SU-DHL-6 (cell line): Measurements from ENCODE around the gene OR10H4.
"Not testable (repeated sequence)": the region's sequence is repeated elsewhere in the genome, so short reads cannot be mapped to it uniquely, and the experiment has no call there.

Experiments used
- H2AFZ ChIP-seq: fragments of 200-600 bp; sonication (generic); 2 replicates; pipeline ENCODE4 v1.6.1; 2014; ENCODE audit warnings: low read depth, mild to moderate bottlenecking, moderate library complexity, mixed read lengths, antibody characterized with exemption, low read length; ENCODE audit not compliant: severe bottlenecking
- H3F3A ChIP-seq: fragments of 200-600 bp; shearing (Covaris generic); 2 replicates; pipeline ENCODE4 v1.6.0; 2016; ENCODE audit warnings: antibody characterized with exemption, mild to moderate bottlenecking; ENCODE audit not compliant: insufficient read depth
- H3K27ac ChIP-seq: fragments of 200-600 bp; sonication (generic); 2 replicates; pipeline ENCODE4 v1.5.1; 2016; ENCODE audit warnings: low read depth, mild to moderate bottlenecking, low read length, moderate library complexity, mixed read lengths
- H3K27me3 ChIP-seq: fragments of 200-600 bp; sonication (generic), shearing (Covaris generic); 2 replicates; pipeline ENCODE4 v1.6.0; 2014; ENCODE audit warnings: mild to moderate bottlenecking, low read length
- H3K36me3 ChIP-seq: fragments of 200-600 bp; sonication (generic); 2 replicates; pipeline ENCODE4 v1.6.1; 2014; ENCODE audit warnings: mild to moderate bottlenecking, low read length, mixed read lengths
- H3K4me2 ChIP-seq: fragments of 300-600, 200-600 bp; shearing (Covaris generic), sonication (generic); 2 replicates; pipeline ENCODE4 v1.6.0; 2014; ENCODE audit warnings: low read length, low read depth, mild to moderate bottlenecking; ENCODE audit not compliant: poor library complexity, severe bottlenecking
- H3K4me3 ChIP-seq: fragments of 200-600 bp; sonication (generic); 2 replicates; pipeline ENCODE4 v1.5.1; 2014; ENCODE audit warnings: antibody characterized with exemption, low read length, mild to moderate bottlenecking, mixed read lengths; ENCODE audit not compliant: insufficient read depth, poor library complexity, severe bottlenecking
- H3K79me2 ChIP-seq: fragments of 200-600 bp; sonication (generic); 2 replicates; pipeline ENCODE4 v1.6.1; 2014; ENCODE audit warnings: mild to moderate bottlenecking, low read length, moderate library complexity; ENCODE audit not compliant: insufficient read depth
- H3K9ac ChIP-seq: fragments of 200-600 bp; sonication (generic); 2 replicates; pipeline ENCODE4 v1.7.0; 2014; ENCODE audit warnings: mild to moderate bottlenecking, low read length
- H3K9me2 ChIP-seq: fragments of 200-600 bp; sonication (generic); replicated peaks from 2 replicates; pipeline ENCODE4 v1.6.1; 2014; ENCODE audit warnings: low read length; ENCODE audit not compliant: insufficient read depth
- H3K9me3 ChIP-seq: fragments of 200-600 bp; sonication (generic); 2 replicates; pipeline ENCODE4 v1.6.1; 2014; ENCODE audit warnings: low read length, mixed read lengths; ENCODE audit not compliant: insufficient read depth
- H4K20me1 ChIP-seq: fragments of 200-600 bp; sonication (generic); 2 replicates; pipeline ENCODE4 v1.6.1; 2014; ENCODE audit warnings: low read depth, mild to moderate bottlenecking, antibody characterized with exemption, low read length, moderate library complexity, mixed read lengths
- CTCF ChIP-seq: fragments of 200-600 bp; sonication (generic); IDR thresholded peaks from one replicate; pipeline ENCODE4 v1.5.1; 2017; ENCODE audit warnings: antibody characterized with exemption, mild to moderate bottlenecking, low read length, moderate library complexity; ENCODE audit not compliant: insufficient read depth, poor library complexity, severe bottlenecking
- EZH2phosphoT487 ChIP-seq: fragments of 200-600 bp; sonication (generic), shearing (Covaris generic); conservative IDR thresholded peaks from 2 replicates; pipeline ENCODE4 v1.6.1; 2018; ENCODE audit warnings: mild to moderate bottlenecking, antibody characterized with exemption, low read length, moderate library complexity, mixed read lengths

Gene OR10H4

GRCh38 chr19:15962319-15962718 is 13.5 kb downstream of the OR10H4 start:
- Histone ChIP-seq H3K27me3 (no peaks in the 10 kb centered on the region), H3K4me3 (no peak overlapping the region), H3K9me3 (no peaks in the 10 kb centered on the region), H3K9ac (no peak overlapping the region), H3K9me2 (no peaks in the 10 kb centered on the region), H3K79me2 (no peaks in the 10 kb centered on the region), H4K20me1 (no peaks in the 10 kb centered on the region), H3K4me2 (no peak overlapping the region), H3K27ac (no peak overlapping the region), H2AFZ (no peak overlapping the region), H3F3A (no peaks in the 10 kb centered on the region), H3K36me3 (no peaks in the 10 kb centered on the region)
- no peak for TF ChIP-seq CTCF
- TF ChIP-seq EZH2phosphoT487, result no peak

- no peaks in the 10 kb centered on the region for H3K9me3 ChIP-seq
- no peak overlapping the region for H3K4me2 ChIP-seq
- H3K9me2 ChIP-seq, result no peaks in the 10 kb centered on the region
- no peak overlapping the region for H3K4me3 ChIP-seq
- no peaks in the 10 kb centered on the region for H3F3A ChIP-seq
- H3K36me3 ChIP-seq, result no peaks in the 10 kb centered on the region
- no peaks in the 10 kb centered on the region for H3K79me2 ChIP-seq
- no peaks in the 10 kb centered on the region for H4K20me1 ChIP-seq
- H3K27me3 ChIP-seq, result no peaks in the 10 kb centered on the region
- H3K27ac ChIP-seq, result no peak overlapping the region
- H2AFZ ChIP-seq, result no peak overlapping the region
- H3K9ac ChIP-seq, result no peak overlapping the region
- TF ChIP-seq EZH2phosphoT487 (no peak), CTCF (no peak)
These were observed 15.4 kb downstream of the OR10H4 start for GRCh38 chr19:15964231-15964630.

- no peaks in the 10 kb centered on the region for H3F3A ChIP-seq
- H3K9me3 ChIP-seq, result no peaks in the 10 kb centered on the region
- no peak overlapping the region for H3K4me2 ChIP-seq
- H3K9me2 ChIP-seq, result no peaks in the 10 kb centered on the region
- H2AFZ ChIP-seq, result no peak overlapping the region
- TF ChIP-seq CTCF, result no peak
- no peak for TF ChIP-seq EZH2phosphoT487
- no peaks in the 10 kb centered on the region for H3K36me3 ChIP-seq
- H4K20me1 ChIP-seq, result no peaks in the 10 kb centered on the region
- H3K9ac ChIP-seq, result no peak overlapping the region
- no peak overlapping the region for H3K27ac ChIP-seq
- no peaks in the 10 kb centered on the region for H3K79me2 ChIP-seq
- H3K27me3 ChIP-seq, result no peaks in the 10 kb centered on the region
- no peak overlapping the region for H3K4me3 ChIP-seq
These were observed 22.5 kb downstream of the OR10H4 start for GRCh38 chr19:15971224-15971780.

GRCh38 chr19:15972043-15972442 is 23.2 kb downstream of the OR10H4 start:
- not testable (repeated sequence) for H3K9me3 ChIP-seq, H3K27ac ChIP-seq, H3K4me3 ChIP-seq, H3K27me3 ChIP-seq, H4K20me1 ChIP-seq, H3K4me2 ChIP-seq, H3K36me3 ChIP-seq, H3K9ac ChIP-seq, H3K9me2 ChIP-seq, H3K79me2 ChIP-seq, H2AFZ ChIP-seq, H3F3A ChIP-seq
